ENCODE results near the gene TAF11L6. TPM values are rescaled to one million over a fixed set of nuclear protein-coding genes. Genes with fewer than 3 reads are reported as not detected.
"Not testable (repeated sequence)": the region's sequence is repeated elsewhere in the genome, so short reads cannot be mapped to it uniquely, and the experiment has no call there.

Gene TAF11L6
- not detected for total RNA-seq
- not detected for polyA plus RNA-seq

DNA sequence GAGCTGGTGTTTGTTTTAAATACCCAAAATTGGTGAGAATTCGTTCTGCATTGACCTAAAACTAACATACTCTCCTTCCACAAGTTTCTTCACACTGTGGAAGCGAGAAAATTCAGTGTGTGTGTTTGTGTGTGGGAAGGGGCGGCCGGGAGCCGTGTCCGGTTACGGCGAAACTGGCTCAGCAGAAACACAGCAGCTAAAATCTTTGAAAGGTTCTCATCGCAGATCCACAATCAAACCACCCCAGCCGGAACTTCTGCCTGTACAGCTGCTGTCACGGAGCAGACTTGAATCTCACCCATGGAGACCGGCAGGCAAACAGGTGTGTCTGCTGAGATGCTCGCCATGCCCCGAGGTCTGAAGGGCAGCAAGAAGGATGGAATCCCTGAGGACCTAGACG is at the start of gene TAF11L6:
Gene TAF11L6 (plus strand): TSS at position 301 of the 400 bp plus-strand sequence.
- DNase-seq; H3K27ac ChIP-seq; H3K27me3 ChIP-seq; intact Hi-C loops (cut with DNase I); H3K9me3 ChIP-seq; H3K36me3 ChIP-seq; H3K4me3 ChIP-seq; H3K4me1 ChIP-seq: not testable (repeated sequence)
- no CpG with 5 or more reads among the region's 15 CpGs for WGBS, 2 donors

DNA sequence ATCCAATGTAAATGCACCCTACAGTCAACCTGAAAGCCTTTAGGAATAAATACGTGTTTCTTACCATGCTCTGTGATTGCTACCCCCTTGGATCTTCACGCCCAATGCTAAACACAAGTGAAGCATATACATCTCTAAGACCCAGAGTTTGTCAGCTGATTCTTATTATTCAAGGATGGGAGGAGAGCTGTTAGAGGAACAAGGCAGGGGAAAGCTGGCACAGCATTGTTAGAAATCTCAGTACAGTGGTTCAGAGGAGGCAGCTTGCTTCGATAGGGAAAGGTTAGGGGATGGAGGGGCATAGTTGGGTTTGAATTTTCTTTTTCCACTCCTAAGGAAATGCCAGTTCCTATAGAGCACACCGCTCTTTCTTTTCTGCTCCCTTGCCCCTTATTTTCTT is 47.1 kb upstream of the TAF11L6 start:
- Histone ChIP-seq H3K9me3 (no peaks in the 10 kb centered on the region), H3K27ac (no peak overlapping the region), H3K27me3 (peaks cover 0 to 4% (median 0%) of the 10 kb centered on the region in 3 donors), H3K36me3 (no peaks in the 10 kb centered on the region), H3K4me3 (no peak overlapping the region), H3K4me1 (no peaks in the 10 kb centered on the region)
- intact Hi-C loops (cut with DNase I), result no loop called here
- WGBS, 2 donors, result 83 to 85% methylated on average over 4 of the region's 4 CpGs
- no peak for DNase-seq
- TF ChIP-seq EP300 (IDR thresholded peaks at IDR 0.05) (no peak), POLR2AphosphoS5 (IDR thresholded peaks at IDR 0.05) (no peak), POLR2A (IDR thresholded peaks at IDR 0.05) (no peak)
- TF ChIP-seq, protein P1, sequence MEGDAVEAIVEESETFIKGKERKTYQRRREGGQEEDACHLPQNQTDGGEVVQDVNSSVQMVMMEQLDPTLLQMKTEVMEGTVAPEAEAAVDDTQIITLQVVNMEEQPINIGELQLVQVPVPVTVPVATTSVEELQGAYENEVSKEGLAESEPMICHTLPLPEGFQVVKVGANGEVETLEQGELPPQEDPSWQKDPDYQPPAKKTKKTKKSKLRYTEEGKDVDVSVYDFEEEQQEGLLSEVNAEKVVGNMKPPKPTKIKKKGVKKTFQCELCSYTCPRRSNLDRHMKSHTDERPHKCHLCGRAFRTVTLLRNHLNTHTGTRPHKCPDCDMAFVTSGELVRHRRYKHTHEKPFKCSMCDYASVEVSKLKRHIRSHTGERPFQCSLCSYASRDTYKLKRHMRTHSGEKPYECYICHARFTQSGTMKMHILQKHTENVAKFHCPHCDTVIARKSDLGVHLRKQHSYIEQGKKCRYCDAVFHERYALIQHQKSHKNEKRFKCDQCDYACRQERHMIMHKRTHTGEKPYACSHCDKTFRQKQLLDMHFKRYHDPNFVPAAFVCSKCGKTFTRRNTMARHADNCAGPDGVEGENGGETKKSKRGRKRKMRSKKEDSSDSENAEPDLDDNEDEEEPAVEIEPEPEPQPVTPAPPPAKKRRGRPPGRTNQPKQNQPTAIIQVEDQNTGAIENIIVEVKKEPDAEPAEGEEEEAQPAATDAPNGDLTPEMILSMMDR (IDR thresholded peaks at IDR 0.05), result no peak

DNA sequence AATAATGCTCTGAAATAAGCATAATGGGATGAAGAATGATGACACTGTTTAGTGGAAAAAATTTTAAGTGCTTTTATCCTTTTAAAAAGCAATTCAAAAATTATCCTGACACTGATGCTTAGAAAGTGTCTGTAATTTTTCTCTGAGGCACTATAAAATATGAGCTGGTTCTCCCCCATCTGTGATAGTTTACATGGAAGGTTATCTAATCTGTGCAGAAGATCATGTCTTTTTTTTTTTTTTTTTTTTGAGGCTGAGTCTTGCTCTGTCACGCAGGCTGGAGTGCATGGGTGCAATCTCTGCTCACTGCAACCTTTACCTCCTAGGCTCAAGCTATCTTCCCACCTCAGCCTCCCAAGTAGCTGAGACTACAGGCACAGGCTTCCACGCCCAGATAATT is 45.7 kb upstream of the TAF11L6 start:
- no peak overlapping the region for H3K27ac ChIP-seq
- TF ChIP-seq POLR2A (IDR thresholded peaks at IDR 0.05), result no peak
- TF ChIP-seq EP300 (IDR thresholded peaks at IDR 0.05), result no peak
- TF ChIP-seq POLR2AphosphoS5 (IDR thresholded peaks at IDR 0.05), result no peak
- TF ChIP-seq, protein P1 (IDR thresholded peaks at IDR 0.05), result no peak
- H3K36me3 ChIP-seq, result no peaks in the 10 kb centered on the region
- WGBS, 2 donors, result 75 to 83% methylated on average over 2 of the region's 2 CpGs
- no peak overlapping the region for H3K4me3 ChIP-seq
- no peaks in the 10 kb centered on the region for H3K4me1 ChIP-seq
- no peak for DNase-seq
- intact Hi-C loops (cut with DNase I), result no loop called here
- no peaks in the 10 kb centered on the region for H3K9me3 ChIP-seq
- H3K27me3 ChIP-seq, result peaks cover 0 to 4% (median 0%) of the 10 kb centered on the region in 3 donors

DNA sequence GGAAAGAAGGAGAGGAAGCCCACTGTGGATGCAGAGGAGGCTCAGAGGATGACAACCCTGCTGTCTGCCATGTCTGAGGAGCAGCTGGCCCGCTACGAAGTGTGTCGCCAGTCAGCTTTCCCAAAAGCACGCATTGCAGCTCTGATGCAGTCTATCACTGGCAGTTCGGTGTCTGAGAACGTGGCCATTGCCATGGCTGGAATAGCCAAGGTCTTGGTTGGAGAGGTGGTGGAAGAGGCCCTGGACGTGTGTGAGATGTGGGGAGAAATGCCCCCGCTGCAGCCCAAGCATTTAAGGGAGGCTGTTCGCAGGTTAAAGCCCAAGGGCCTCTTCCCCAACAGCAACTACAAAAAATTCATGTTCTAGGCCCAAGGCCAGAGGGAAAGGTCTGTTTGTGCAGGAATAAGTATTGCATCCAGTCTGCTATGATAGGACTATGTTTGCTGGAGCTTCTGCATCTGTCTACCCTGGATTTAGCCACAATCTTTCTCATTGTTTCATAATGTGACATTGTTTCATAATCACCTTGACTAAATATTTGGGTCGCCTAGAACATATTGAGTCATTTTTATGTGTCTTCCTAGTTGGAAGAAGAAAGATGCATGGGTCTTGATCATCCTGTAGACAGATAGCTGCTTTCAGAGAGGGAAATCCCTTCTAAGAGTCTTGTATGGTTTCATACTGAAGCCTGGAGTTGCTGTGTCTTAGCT is 41.9 kb upstream of the TAF11L6 start:
- DNase-seq; intact Hi-C loops (cut with DNase I); H3K4me1 ChIP-seq; H3K36me3 ChIP-seq; H3K27ac ChIP-seq; H3K27me3 ChIP-seq; H3K9me3 ChIP-seq; H3K4me3 ChIP-seq: not testable (repeated sequence)
- WGBS, 2 donors, result 90 to 94% methylated on average over 10 of the region's 10 CpGs

DNA sequence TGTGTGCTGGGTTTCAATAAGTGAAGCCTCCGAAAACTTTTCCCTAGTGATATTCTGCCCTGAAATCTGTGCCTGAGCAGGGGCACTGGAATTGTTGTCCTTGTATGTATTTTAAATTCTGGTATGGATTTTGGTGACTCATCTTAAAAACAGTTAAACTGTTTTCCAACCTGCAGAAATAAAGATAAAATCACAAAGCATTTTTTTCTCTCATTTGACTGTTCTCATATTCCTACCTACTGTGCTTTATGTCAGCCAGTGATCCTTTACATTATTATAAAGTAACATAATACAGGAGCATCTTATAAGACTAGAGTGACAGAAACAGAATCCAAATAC is 41.3 kb upstream of the TAF11L6 start:
- DNase-seq, result no peak
- no peak overlapping the region for H3K27ac ChIP-seq

DNA sequence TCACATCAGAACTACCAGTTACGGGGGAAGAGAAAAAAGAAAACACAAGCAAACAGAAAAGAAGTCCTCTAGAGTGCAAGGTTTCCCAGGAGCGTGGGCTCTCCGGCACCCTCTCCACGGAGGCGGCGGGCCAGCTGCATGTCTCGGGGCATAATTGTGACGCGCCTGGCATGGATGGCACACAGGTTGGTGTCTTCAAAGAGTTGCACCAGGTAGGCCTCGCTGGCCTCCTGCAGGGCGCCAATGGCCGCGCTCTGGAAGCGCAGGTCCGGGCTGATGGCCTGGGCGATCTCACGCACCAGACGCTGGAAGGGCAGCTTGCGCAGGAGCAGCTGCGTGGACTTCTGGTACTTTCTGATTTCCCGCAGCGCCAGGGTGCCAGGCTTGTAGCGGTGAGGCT is 37.2 kb upstream of the TAF11L6 start:
- H3K27me3 ChIP-seq; H3K4me1 ChIP-seq; H3K4me3 ChIP-seq; DNase-seq; H3K9me3 ChIP-seq; intact Hi-C loops (cut with DNase I); H3K36me3 ChIP-seq; H3K27ac ChIP-seq: not testable (repeated sequence)
- WGBS, 2 donors, result 95 to 96% methylated on average over 23 of the region's 23 CpGs

More for the DNA sequence above, 41.3 kb upstream of the TAF11L6 start:
- H3K27me3 ChIP-seq, result peaks cover 0 to 4% (median 0%) of the 10 kb centered on the region in 3 donors
- 94 to 95% methylated on average over 1 of the region's 1 CpG for WGBS, 2 donors
- intact Hi-C loops (cut with DNase I), result no loop called here
- TF ChIP-seq POLR2AphosphoS5 (IDR thresholded peaks at IDR 0.05), result no peak
- TF ChIP-seq POLR2A (IDR thresholded peaks at IDR 0.05), result no peak
- TF ChIP-seq EP300 (IDR thresholded peaks at IDR 0.05), result no peak
- TF ChIP-seq, protein P1 (IDR thresholded peaks at IDR 0.05), result no peak
- H3K36me3 ChIP-seq, result no peaks in the 10 kb centered on the region
- no peaks in the 10 kb centered on the region for H3K4me1 ChIP-seq
- H3K9me3 ChIP-seq, result no peaks in the 10 kb centered on the region
- no peak overlapping the region for H3K4me3 ChIP-seq
